ENCODE measurements around the gene MEGF11. TPM values are rescaled to one million over a fixed set of nuclear protein-coding genes. Genes with fewer than 3 reads are reported as not detected.

Gene MEGF11
- total RNA-seq, 1 experiment from 2014 or later: 1.2 TPM

DNA sequence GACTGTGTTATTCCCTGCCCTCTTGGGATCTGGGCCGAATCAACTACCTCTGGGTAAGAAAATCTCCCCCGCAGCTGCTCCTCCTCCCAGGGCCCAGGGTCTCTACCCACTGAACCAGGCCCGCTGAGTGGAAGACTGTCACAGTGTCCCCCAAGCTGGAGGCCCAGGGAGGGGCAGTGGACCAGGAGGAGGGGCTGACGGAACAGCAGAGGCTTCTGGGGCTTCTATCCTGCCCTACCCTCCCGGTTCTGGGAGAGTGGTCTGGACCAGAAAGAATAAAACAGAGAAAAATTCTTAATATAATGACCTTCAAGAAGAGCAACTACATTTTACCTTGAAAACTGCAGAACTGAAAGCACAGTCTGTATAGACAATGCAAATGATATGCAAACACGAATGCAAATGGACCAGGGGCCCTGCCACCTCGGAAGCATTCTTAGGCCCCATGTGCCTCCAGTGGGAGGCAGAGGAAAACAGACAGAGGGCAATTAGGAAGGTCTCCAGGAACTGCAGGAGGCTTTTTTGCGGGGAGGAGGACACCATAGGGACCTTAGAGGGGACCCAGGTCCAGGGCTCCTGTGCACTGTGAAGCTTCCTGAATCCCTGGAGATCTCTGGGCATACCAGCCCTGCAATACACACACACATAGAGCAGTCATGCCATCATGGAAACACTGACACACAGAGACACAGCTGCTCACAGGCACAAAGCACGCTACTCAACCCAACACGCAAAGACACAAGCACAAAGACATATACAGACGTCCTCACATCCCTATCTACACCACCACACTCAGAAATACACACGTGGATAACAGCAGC is 12.3 kb downstream of the MEGF11 start:
- no peaks in the 10 kb centered on the region for H3K9me3 ChIP-seq (ENCODE audit: control insufficient read depth, low read depth, low read length)
- no peaks in the 10 kb centered on the region for H4K20me1 ChIP-seq (ENCODE audit: control insufficient read depth, insufficient read depth, insufficient read length)
- H3K4ac ChIP-seq (ENCODE audit: low read depth, low read length): no peak overlapping the region
- no peak overlapping the region for H4K5ac ChIP-seq (ENCODE audit: insufficient read length, low read depth, low read length)
- H3T11ph ChIP-seq (ENCODE audit: low read length): no peak overlapping the region
- no peak overlapping the region for H3K9ac ChIP-seq (ENCODE audit: extremely low read depth, insufficient read length, low read length)
- no peak overlapping the region for H3K14ac ChIP-seq (ENCODE audit: insufficient read depth, low read length)
- peaks cover 9 to 10% of the 10 kb centered on the region in 2 experiments for H3K4me1 Mint-ChIP-seq
- no peak overlapping the region for H3K56ac ChIP-seq (ENCODE audit: insufficient read length, low read depth, low read length)
- H3K27ac ChIP-seq (ENCODE audit: insufficient read length, low read depth, low read length): no peak overlapping the region
- H3K9me3 Mint-ChIP-seq: no peaks in the 10 kb centered on the region
- H2AK5ac ChIP-seq (ENCODE audit: insufficient read length, low read length): no peak overlapping the region
- no peaks in the 10 kb centered on the region for H3K23me2 ChIP-seq (ENCODE audit: insufficient read length, low read depth, low read length, poor library complexity, severe bottlenecking)
- H2BK120ac ChIP-seq (ENCODE audit: low read depth, low read length, poor library complexity, severe bottlenecking): no peak overlapping the region
- no peaks in the 10 kb centered on the region for H3K27me3 ChIP-seq (ENCODE audit: insufficient read depth, low read length)
- H3K27me3 Mint-ChIP-seq (ENCODE audit: low read depth): peaks cover 12% of the 10 kb centered on the region
- H3K27ac Mint-ChIP-seq: no peak overlapping the region; a peak in 1 of 7 replicates
- no peaks in the 10 kb centered on the region; a peak in 1 of 7 replicates for H3K36me3 Mint-ChIP-seq (ENCODE audit: insufficient read depth in 1 of 3, low read depth in 3 of 3)
- H3K4me2 ChIP-seq (ENCODE audit: insufficient read depth, insufficient read length, low read length): no peak overlapping the region
- no CpG with 5 or more reads among the region's 12 CpGs for WGBS (ENCODE audit: extremely low coverage, insufficient read length, low lambda C conversion rate)
- no peaks in the 10 kb centered on the region for H3K4me1 ChIP-seq (ENCODE audit: insufficient read depth, low read length)
- no peak for DNase-seq
- H3K23ac ChIP-seq (ENCODE audit: insufficient read length, low read depth, low read length): no peak overlapping the region
- H3K4me3 Mint-ChIP-seq: no peak overlapping the region; a peak in 1 of 5 replicates
- H2BK12ac ChIP-seq (ENCODE audit: insufficient read length, low read depth, low read length): no peak overlapping the region
- no peak overlapping the region for H2BK15ac ChIP-seq (ENCODE audit: low read depth, low read length)
- no peaks in the 10 kb centered on the region for H3K79me2 ChIP-seq (ENCODE audit: insufficient read depth, low read length)
- no peak overlapping the region for H2AFZ ChIP-seq (ENCODE audit: low read length)
- no peak overlapping the region for H2BK5ac ChIP-seq (ENCODE audit: insufficient read length, low read length)
- H3K18ac ChIP-seq (ENCODE audit: insufficient read length, low read depth, low read length): no peak overlapping the region
- no peak overlapping the region for H4K91ac ChIP-seq (ENCODE audit: insufficient read length, low read depth, low read length)
- no peak overlapping the region for H4K8ac ChIP-seq (replicated peaks; ENCODE audit: insufficient read length, low read depth, low read length)
- TF ChIP-seq, protein P1, sequence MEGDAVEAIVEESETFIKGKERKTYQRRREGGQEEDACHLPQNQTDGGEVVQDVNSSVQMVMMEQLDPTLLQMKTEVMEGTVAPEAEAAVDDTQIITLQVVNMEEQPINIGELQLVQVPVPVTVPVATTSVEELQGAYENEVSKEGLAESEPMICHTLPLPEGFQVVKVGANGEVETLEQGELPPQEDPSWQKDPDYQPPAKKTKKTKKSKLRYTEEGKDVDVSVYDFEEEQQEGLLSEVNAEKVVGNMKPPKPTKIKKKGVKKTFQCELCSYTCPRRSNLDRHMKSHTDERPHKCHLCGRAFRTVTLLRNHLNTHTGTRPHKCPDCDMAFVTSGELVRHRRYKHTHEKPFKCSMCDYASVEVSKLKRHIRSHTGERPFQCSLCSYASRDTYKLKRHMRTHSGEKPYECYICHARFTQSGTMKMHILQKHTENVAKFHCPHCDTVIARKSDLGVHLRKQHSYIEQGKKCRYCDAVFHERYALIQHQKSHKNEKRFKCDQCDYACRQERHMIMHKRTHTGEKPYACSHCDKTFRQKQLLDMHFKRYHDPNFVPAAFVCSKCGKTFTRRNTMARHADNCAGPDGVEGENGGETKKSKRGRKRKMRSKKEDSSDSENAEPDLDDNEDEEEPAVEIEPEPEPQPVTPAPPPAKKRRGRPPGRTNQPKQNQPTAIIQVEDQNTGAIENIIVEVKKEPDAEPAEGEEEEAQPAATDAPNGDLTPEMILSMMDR (conservative IDR thresholded peaks at IDR 0.05): no peak
- H3K79me1 ChIP-seq (ENCODE audit: insufficient read depth, low read depth, low read length, poor library complexity, severe bottlenecking): no peaks in the 10 kb centered on the region
- H2BK20ac ChIP-seq (ENCODE audit: low read depth, low read length, poor library complexity, severe bottlenecking): no peak overlapping the region
